ENCODE results near the gene KRTAP22-2.

KRTAP22-2 gene

GRCh38 chr21:30561264-30561895 is 28.8 kb downstream of the KRTAP22-2 start, which contains the start of gene KRTAP19-7:
Gene KRTAP19-7 (minus strand): TSS chr21:30561314. CDS start chr21:30561289, 25 bp downstream.
- TF ChIP-seq, protein P1, sequence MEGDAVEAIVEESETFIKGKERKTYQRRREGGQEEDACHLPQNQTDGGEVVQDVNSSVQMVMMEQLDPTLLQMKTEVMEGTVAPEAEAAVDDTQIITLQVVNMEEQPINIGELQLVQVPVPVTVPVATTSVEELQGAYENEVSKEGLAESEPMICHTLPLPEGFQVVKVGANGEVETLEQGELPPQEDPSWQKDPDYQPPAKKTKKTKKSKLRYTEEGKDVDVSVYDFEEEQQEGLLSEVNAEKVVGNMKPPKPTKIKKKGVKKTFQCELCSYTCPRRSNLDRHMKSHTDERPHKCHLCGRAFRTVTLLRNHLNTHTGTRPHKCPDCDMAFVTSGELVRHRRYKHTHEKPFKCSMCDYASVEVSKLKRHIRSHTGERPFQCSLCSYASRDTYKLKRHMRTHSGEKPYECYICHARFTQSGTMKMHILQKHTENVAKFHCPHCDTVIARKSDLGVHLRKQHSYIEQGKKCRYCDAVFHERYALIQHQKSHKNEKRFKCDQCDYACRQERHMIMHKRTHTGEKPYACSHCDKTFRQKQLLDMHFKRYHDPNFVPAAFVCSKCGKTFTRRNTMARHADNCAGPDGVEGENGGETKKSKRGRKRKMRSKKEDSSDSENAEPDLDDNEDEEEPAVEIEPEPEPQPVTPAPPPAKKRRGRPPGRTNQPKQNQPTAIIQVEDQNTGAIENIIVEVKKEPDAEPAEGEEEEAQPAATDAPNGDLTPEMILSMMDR (IDR thresholded peaks at IDR 0.05; ENCODE audit: borderline replicate concordance, control extremely low read depth, extremely low read depth, insufficient read depth, missing control alignments) = no peak
- no peak for DNase-seq (ENCODE audit: low spot score)
- in situ Hi-C loops (cut with MboI; ENCODE audit: low sequenced_read_pairs, unreplicated experiment) = no loop called here

DNA sequence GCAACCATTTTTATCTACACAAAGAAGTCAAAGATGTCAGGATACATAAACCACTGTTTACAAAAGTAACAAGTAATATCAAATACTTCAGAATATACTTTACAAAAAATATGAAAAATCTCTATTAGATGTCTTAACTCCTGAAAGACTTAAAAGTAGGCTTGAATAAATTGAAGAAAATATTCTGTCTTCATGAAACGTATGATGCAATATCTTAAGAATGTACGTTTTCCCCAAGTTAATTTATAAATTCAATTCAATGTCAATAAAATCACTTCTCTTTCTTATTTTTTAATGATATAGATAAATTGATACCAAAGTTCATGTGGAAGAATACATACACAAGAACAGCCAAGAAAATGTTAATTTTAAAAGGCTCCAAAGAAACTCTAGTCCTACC is 35.1 kb downstream of the KRTAP22-2 start:
- TF ChIP-seq, protein P1 (IDR thresholded peaks at IDR 0.05; ENCODE audit: borderline replicate concordance, control extremely low read depth, extremely low read depth, insufficient read depth, missing control alignments) = no peak
- in situ Hi-C loops (cut with MboI; ENCODE audit: low sequenced_read_pairs, unreplicated experiment) = no loop called here

GRCh38 chr21:30552782-30553181 is 37.4 kb downstream of the KRTAP22-2 start:
- TF ChIP-seq, protein P1 (IDR thresholded peaks at IDR 0.05; ENCODE audit: borderline replicate concordance, control extremely low read depth, extremely low read depth, insufficient read depth, missing control alignments) = no peak
- in situ Hi-C loops (cut with MboI; ENCODE audit: low sequenced_read_pairs, unreplicated experiment) = no loop called here
- DNase-seq (ENCODE audit: low spot score) = no peak

More for the DNA sequence above, 35.1 kb downstream of the KRTAP22-2 start:
- no peak for DNase-seq (ENCODE audit: low spot score)

- in situ Hi-C loops (cut with MboI; ENCODE audit: low sequenced_read_pairs, unreplicated experiment) = loop anchor here (25.0 kb wide), 1 partner anchor 104 kb away; the partner anchor contains the start of genes KRTAP13-3, KRTAP13-4 and KRTAP15-1
- DNase-seq (ENCODE audit: low spot score) = no peak
- TF ChIP-seq, protein P1 (IDR thresholded peaks at IDR 0.05; ENCODE audit: borderline replicate concordance, control extremely low read depth, extremely low read depth, insufficient read depth, missing control alignments) = no peak
Observed at GRCh38 chr21:30541764-30542163, 48.4 kb downstream of the KRTAP22-2 start, which contains the start of gene KRTAP19-6. Gene KRTAP19-6 (minus strand): TSS chr21:30541864. CDS start chr21:30541833, 31 bp downstream.
